Epidermal melanocyte (primary cell): ENCODE results near the gene FOXN3.

Experiments used
- DNase-seq: peaks from one replicate; pipeline ENCODE4 v3.0.0; 2011; ENCODE audit warnings: low spot score; ENCODE audit not compliant: insufficient read length

Gene FOXN3, protein sequence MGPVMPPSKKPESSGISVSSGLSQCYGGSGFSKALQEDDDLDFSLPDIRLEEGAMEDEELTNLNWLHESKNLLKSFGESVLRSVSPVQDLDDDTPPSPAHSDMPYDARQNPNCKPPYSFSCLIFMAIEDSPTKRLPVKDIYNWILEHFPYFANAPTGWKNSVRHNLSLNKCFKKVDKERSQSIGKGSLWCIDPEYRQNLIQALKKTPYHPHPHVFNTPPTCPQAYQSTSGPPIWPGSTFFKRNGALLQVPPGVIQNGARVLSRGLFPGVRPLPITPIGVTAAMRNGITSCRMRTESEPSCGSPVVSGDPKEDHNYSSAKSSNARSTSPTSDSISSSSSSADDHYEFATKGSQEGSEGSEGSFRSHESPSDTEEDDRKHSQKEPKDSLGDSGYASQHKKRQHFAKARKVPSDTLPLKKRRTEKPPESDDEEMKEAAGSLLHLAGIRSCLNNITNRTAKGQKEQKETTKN

DNA sequence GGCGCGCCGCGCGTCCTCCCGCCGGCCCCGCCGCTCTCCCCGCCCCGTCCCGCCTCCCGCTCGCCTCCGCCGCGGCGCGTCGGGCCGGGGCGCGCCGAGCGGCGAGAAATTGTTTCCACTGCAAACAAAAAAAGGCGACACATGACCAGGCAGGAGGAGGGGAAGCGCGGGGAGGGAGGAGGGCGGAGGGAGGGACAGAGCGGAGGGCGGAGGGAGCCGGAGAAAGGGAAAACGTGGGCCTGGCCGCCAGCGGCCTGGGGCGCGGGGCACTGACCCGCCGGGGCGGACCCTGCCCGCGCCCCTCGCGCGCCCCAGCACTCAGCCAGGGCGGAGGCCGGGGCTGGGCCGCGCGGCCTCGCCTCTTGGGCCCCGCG is at the start of gene FOXN3:
Gene FOXN3, minus strand, starts transcription at position 143 of the 374 bp plus-strand sequence. CDS start 4,757 bp downstream, outside the sequence.
- DNase-seq, result peak; percentile 88

DNA sequence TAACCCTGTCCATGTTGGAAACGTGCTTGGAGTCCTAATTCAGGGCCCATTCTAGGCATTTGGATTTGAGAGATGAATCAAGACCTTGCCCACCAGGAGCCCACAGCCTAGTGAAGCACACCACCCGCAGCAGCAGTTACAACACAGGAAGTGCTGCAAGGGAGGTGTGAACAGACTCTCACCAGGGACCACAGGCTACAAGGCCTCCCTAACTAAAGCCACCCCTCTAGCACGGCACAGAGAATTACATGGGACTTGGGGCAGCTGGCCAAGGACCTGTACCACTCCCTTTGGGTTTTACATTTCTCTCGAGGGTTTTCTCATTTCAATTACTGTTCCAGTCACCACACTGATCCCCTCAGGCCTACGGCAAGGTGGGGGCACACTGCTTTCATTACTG is 49.5 kb upstream of the FOXN3 start:
- DNase-seq, result no peak

DNA sequence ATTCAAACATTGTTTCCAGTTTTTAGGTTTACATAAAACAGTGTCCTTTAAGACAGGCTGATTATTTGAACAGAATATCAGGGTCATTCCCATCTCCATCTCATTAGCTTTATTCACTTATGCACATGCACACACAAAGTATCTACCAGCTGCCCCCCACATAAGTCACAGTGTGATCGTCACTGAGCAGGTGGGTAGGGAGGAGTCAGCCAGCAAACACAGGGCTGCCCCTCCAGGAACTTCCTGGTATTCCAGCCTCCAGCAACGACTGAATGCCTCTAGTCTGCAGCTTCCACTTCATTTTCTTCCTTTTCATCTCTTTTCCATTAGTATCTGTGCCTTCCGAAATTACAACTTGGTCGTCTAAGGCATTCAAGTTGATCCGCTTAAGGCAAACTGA is 48.8 kb upstream of the FOXN3 start:
- DNase-seq, result no peak

DNA sequence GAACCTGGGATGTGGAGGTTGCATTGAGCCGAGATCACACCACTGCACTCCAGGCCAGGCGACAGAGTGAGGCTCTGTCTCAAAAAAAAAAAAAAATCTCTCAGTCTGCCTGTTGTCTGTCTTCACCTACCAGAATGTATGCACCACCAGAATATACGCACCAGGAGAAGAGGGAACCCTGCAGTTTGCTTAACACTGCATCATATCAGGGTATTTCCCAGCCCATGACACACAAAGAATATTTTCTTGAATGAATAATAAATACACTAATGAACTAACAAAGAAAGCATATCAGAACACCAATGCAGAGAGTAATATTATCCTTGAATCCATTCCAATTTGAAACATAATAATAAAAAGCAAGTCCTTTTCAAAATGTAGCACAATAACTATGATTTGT is 44.2 kb upstream of the FOXN3 start:
- DNase-seq, result no peak

DNA sequence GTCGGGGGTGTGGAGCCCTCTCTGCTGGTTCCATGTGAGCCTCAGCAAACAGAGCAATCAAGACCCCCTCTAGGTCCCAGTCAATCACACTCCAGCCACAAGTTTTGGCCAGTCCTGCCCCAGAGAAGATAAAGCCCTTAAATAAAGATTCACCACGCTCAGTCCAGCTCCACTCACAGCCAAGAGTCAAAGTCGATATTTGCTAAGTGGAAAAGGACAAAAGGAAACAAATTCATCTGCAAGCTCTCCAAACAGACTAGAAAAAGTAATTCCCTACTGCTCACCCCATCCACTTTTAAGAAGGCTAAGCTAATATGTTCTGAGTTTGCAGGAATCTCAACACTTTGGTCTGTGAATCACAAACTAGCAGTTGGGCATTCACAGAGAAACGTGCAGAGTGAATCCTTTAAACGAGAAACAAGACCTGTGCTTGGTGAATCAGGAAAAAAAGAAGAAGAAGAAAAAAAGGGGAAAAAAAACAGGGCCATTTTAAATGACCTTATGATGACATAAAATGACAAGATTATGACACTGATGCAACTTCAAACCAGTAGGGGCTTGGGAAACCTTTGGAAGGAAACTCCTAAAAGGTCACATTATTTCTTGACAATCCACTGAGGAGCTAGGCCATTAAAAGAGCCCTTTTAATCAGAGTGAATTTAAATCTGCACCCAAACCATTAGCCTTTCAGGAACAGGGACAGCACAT is 41.8 kb upstream of the FOXN3 start:
- DNase-seq, result no peak

DNA sequence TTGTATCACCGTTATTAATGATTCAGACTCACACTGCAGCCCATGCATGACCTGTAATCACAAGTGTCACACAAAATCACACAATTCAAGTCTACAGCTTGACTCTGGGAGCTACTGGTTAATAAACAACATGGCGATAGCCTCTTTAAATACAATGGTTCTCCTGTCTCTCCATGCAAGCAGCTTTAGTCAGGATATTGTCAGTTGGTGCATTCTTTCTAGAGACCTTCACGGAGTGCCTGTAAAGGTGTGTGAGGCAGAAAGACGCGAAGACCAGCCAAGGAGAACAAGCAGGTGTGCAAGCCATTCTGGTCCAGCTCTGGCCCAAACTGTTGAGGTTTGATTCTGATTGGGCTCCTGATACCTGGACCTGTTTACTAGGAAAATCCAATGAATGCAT is 40.0 kb upstream of the FOXN3 start:
- DNase-seq, result no peak

DNA sequence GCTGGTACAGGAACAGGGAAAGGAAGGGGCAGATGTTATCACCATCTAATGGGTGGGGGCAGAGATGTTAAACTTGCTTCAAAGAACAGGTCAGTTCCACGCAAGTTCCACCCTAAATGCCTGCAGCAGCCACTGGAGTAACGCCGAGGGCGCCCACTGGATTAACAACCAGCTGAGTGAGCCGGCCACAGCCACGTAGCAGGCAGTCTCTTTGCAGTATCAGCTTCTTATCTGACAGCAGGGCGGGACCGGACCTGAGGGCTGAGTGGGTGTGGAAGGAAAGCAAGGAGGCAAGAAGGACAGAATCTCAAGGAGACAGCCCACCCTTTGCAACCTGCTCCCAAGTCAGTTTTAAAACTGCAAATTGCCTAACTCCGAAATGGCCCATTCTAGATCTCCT is 38.4 kb upstream of the FOXN3 start:
- no peak for DNase-seq

DNA sequence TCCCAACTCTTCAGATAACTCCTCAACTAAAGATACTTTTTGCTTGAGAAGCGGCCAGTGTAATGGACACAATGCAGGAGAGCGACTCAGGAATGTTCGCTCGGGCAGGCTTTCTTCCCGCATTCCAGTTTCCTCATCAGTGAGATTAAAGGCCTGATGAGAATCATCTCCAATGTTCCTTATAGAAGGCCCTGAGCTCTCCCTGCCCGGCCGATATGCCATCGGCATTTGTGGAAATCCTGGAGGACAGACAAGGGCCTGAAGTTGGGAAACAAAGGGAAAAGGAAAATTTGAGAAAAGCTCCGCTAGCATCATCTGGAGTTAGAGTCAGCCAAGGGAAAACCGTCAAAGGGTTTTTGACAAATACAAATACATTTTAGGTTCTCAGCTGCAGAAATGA is 38.0 kb upstream of the FOXN3 start:
- no peak for DNase-seq

DNA sequence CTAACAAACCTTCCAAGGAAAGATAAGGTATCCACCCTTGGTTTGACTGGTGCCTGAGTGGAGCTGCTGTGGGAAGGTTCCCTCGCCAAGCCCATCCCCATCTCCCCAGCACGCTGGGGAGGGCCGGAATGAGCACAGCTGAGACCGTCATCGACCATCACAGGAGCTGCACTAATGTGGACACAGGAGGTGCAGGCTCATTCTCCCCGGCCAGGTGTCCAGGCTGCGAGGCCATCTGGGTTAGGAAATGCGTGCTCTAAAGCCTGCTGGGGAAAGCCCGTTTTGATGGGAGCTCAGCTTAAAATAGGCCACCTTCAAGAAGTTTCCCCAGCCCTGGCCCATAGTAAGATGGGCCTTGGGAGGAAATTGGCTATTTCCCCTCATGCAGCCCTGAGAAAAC is 35.2 kb upstream of the FOXN3 start:
- DNase-seq, result no peak

DNA sequence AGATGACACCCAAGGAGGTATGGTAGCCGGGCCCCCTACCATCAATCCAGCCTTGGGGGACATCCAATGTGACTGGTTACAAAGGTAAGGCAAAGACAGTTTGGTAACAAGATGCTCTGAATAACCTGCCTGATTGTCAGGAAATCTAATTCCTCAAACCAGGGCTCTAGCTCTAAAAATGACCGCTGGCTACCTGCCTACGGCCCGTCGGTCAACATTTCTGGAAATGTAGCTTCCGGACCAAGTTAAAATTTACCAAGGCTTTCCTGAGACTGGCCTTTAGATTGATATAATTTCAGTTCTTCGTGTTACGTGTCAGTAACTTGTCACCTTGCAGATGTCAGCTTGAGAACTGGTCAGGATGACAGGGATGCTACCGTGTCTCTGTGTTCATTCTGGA is 34.2 kb upstream of the FOXN3 start:
- DNase-seq, result no peak

DNA sequence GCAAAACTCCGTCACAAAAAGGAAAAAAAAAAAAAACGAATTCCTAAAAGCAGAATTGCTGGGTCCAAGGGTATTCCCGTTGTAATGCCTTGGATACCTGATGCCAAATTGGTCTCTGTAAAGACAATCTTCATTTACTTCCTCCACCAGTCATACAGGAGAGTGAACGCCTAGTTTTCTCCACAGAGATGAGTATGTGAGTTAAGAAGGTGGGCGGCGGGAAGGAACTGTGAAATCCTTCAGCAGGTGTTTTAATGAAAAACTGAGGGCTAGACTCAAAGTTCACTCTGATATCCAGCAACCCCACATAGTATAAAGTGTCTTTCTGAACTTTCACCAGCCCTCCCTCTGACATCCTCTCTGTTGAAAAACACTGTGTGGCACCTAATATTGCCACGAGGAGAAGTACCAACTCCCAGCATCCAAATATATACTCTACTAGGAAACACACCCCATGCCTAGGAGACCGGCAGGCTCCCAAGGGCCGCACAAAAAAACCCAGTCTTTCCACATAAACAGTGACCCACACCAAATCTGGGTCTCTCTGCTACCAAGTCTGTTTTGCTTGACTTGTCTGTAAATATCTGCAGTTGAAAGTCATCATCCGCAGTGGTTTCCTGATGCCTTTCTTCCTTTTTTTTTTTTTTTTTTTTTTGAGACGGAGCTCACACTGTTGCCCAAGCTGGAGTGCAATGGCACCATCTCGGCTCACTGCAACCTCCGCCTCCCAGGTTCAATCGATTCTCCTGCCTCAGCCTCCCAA is 30.3 kb upstream of the FOXN3 start:
- no peak for DNase-seq

DNA sequence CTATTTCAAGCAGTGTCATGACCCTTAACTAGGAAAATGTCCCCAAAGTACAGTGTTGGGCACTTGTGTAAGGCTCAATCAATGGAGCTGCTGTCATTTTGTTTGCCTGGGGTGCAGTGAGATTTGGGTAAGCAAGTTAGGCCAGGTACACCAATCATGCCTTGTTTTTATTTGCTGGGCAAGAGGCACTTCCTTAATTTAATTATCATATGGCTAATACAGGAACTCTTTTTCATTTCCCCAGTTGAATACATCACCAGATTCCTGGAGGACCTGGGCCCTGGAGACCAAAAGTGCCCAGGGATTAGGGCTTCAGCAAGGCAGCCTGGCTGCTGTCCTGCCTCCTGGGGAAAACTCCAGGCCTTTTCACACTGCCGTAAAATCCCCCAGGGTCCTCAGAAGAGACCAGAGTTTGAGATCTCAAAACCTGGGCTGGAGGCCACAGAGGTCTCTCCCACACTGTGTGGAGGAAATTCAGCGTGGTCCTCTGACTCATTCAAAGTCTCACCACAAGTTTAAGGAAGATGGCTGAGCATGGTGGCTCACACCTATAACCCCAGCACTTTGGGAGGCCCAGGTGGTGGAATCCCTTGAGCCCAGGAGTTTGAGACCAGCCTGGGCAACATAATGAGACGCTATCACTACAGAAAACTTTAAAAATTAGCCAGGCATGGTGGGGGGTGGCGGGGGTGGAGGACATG is 28.4 kb upstream of the FOXN3 start:
- DNase-seq, result no peak

DNA sequence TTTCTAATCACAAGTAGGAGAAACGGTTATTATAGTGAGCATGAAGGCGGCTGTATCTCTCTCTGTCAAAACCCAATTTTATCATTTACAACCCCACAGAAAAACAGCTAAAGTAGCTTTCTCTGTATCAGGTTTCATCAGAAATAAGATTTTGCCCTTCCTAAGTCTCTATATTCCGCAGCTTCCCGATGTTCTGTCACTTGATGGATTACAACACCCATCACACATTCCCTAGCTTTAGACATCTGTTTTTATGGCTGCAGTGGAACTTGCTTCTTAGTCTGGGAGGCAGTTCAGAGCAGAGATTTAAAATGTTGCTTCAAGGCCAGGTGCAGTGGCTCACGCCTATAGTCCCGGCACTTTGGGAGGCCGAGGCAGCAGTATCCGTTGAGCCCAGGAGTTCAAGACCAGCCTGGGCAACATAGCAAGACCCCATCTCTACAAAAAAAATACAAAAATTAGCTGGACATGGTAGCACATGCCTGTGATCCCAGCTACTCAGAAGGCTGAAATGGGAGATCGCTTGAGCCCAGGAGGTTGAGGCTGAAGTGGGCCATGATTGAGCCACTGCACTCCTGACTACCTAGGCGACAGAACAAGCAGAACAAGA is 27.6 kb upstream of the FOXN3 start:
- DNase-seq, result no peak

DNA sequence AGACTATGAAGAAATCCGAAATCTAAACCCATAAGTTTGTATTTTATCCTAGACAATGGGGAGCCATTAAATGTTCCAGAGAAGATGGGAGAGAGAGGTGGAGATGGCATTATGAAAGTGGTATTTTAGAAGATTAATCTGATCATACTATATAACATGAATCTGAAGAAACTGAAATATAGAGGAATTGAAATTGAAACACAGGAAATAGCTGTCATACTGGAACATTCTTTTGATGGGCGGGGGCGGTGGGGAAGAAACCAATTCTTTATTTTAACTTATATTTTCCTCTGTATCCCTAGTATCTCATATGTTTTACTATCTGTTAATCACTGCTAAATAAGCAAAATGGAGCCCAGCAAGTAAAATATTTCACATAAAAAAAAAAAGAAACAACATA is 27.0 kb upstream of the FOXN3 start:
- DNase-seq, result no peak

DNA sequence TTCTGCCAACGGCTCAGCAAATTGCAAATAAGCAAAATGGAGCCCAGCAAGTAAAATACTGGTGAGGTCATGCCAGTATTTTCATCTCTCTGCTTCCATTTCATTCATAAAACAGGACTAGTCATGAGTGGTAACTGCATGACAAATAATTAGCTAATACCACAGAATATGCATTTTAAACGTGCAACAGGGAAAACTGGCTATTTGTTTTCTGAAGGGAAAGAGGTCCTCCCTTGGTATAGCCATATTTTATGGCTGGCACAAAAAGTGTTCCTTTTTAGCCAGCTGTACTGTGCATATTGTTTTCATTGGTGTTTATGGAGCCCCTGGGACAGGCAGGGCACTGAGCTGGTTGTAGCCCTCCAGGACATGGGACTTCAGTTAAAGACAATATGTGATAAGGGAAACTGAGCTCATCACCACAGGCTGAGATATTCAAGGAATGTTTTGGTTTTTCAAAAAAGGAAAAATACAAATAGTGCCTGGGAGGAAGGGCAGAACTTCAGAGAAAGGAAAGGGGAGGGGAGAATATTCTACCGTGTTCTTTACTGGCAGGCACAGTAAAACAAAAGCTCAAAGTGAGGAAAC is 26.1 kb upstream of the FOXN3 start:
- DNase-seq, result no peak

DNA sequence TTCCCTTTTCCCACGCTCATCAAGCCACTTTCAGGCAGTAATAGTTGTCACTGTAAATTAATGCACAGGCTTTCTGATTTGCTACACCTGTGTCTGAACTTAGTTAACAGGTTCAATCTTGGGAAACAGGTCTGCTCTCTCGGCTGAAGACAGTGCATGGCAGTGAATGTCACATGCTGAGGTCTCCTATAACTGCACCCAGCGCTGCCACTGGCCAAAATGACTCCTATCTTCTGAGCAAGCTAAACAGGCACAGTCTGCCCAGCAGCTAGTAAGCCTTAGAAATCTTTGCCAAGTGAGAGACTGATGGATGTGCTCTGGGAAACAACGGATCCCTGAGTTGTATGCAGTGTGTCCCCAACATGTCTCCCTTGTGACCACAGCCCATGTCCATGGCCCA is 25.2 kb upstream of the FOXN3 start:
- DNase-seq, result no peak

DNA sequence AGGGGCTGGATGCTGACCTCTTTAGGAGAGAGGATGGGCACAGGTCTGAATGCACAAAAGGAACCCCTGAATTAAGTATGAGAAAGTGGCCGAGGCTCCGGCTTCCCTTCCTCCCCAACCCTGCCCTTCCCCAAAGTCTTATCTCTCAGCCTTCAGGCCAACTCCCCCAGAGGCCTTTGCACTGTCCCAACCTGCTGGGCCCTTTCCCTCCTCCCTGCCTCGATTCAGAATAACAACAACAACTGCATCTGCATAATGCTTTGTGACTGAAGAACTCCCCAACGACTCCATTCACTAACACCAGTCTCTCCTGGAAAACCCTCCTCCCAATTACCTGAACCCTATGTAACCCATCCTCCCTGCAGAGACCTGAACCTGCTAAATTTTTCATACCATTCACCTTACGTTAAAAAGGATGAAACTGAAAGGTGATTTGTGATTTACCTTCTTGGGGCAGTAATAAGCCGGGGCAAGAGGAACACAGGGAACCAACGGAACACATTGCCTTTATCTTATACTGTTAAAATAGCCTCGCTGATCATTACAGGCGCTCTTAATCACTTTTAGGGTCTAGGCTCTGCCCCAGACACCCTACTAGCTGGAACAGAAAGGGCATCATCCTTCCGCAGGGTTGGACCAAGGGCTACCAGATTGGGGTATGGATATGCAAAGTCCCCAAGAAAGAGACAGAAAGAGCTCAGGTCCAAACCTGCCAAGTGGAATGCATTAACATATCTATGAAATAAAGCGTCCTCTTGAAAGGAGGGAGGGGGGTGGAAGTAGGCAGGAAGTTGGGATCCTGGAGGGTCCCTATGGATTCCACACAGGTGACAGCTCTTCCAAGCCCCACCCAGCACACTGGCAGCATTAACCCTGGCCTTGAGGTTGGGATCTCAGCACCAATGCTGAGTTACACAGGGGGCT is 24.2 kb upstream of the FOXN3 start:
- no peak for DNase-seq

DNA sequence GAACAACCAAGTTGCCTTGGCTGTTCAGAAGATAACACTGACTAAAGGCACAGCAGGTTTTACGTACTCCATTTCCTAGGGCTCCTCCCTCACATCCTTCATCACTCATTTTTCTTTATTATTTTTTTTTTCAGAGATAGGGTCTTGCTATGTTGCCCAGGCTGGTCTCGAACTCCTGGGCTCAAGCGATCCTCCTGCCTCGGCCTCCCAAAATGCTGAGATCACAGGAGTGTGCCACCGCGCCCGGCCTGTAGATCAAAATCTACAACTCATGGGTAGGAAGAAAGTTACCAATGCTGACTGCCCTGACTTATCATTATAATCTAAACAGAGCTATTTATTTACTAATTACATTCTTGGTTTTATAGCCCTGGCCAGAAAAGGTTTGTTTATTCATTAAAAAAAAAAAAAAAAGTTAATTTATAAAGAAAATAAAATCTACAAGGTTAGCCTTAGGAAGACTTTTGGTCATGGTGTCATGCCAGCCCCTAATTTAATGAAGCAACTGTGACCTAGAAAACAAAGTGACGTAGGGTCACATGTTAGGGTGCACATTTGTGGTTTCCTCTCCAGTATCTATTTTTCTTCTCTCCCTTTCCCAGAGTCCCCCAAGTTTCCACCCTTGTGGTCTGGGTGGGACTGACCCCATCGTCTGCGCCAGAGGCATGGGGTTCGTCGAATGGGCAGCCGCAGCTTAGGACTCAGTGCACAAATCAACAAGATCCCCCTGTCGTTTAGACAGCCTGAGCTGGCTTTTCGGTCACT is 19.0 kb upstream of the FOXN3 start:
- DNase-seq, result no peak

DNA sequence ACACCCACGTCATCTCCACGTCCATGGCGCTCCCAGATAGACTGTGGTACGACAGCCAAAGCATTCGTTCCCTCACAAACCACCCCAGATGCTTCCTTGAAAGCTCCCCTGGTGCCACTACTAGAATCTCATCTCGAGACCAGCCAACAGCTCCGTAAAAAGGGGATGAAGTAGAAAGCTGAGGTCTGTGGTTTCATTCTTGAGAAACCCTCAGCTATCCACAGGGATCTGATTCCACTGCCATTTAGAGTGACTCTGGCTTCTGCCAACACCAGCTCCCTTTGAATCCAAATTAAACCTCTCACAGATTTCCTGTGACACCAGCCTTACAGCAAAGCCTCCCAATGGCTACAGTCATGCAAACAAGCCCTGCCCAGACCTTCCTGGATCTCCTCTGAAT is 18.5 kb upstream of the FOXN3 start:
- no peak for DNase-seq
